ENCODE measurements around the gene HHAT. TPM values are rescaled to one million over a fixed set of nuclear protein-coding genes. Genes with fewer than 3 reads are reported as not detected.

Gene HHAT
- total and polyA plus RNA-seq, 9 of the 15 experiments (the other 6 are each of a cell fraction or from before 2014, with no cell fraction given), result 0.07 to 0.16 (median 0.13) TPM; not detected in 1

DNA sequence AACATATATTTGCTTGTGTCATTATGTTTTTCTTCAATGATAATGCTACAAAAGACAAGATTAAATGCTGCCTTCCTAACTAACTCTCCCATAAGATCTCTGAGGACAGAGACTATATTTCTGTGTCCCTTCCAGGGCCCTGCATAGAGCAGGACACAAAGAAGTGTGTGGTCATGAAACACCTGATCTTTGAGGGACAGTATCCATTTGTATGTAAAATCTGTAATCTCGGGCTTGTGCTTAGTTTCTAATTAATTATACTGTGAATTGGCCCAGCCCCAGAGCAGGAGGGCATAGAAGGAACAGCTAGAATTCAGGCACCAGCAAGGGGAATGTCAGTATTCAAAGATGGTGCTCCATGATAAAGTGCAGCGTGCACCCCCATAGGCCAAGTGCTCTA lies 374.9 kb downstream of the HHAT start:
- in situ Hi-C loops (cut with MboI) (no loop called here), intact Hi-C loops (cut with micrococcal nuclease) (no loop called here)
- 2% methylated on average over 2 of the region's 2 CpGs for WGBS (ENCODE audit: insufficient coverage, low coverage, missing lambda C conversion rate)
- ATAC-seq, result no peak
- H3K4me1 ChIP-seq (replicated peaks in 1 of 2; ENCODE audit: control insufficient read depth in 2 of 2, insufficient read depth in 2 of 2, low read length in 2 of 2), result no peaks in the 10 kb centered on the region
- TF ChIP-seq, protein P1, sequence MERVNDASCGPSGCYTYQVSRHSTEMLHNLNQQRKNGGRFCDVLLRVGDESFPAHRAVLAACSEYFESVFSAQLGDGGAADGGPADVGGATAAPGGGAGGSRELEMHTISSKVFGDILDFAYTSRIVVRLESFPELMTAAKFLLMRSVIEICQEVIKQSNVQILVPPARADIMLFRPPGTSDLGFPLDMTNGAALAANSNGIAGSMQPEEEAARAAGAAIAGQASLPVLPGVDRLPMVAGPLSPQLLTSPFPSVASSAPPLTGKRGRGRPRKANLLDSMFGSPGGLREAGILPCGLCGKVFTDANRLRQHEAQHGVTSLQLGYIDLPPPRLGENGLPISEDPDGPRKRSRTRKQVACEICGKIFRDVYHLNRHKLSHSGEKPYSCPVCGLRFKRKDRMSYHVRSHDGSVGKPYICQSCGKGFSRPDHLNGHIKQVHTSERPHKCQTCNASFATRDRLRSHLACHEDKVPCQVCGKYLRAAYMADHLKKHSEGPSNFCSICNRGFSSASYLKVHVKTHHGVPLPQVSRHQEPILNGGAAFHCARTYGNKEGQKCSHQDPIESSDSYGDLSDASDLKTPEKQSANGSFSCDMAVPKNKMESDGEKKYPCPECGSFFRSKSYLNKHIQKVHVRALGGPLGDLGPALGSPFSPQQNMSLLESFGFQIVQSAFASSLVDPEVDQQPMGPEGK (CRISPR knock-in tag; IDR thresholded peaks at IDR 0.05; ENCODE audit: borderline replicate concordance), result no peak
- TF ChIP-seq CHD4 (IDR thresholded peaks at IDR 0.05; ENCODE audit: insufficient read depth, insufficient replicate concordance, low read depth, low read length, poor library complexity, severe bottlenecking) (no peak), MEF2D (tag; conservative IDR thresholded peaks at IDR 0.05; ENCODE audit: low read depth) (no peak), RFX1 (IDR thresholded peaks at IDR 0.05) (no peak), ZBTB7A (IDR thresholded peaks at IDR 0.05; ENCODE audit: borderline replicate concordance, control insufficient read depth, low read depth, low read length) (no peak), CREB1 (IDR thresholded peaks at IDR 0.05) (no peak), CREB1 (CRISPR knock-in tag; IDR thresholded peaks at IDR 0.05) (no peak), BDP1 (IDR thresholded peaks at IDR 0.05; ENCODE audit: insufficient read depth, insufficient read length) (no peak), ZNF76 (CRISPR knock-in tag; IDR thresholded peaks at IDR 0.05; ENCODE audit: borderline replicate concordance) (no peak), SRF (CRISPR knock-in tag; IDR thresholded peaks at IDR 0.05) (no peak), ZC3H4 (CRISPR knock-in tag; IDR thresholded peaks at IDR 0.05; ENCODE audit: borderline replicate concordance) (no peak)
- no peaks in the 10 kb centered on the region for H3K9me3 ChIP-seq (replicated peaks; ENCODE audit: control insufficient read depth, insufficient read depth, low read depth, low read length)
- H4K20me1 ChIP-seq (replicated peaks; ENCODE audit: control insufficient read depth, insufficient read depth, low read length), result no peaks in the 10 kb centered on the region
- no TSS peak for BruUV-seq (replicated peaks)
- H3K9ac ChIP-seq (ENCODE audit: insufficient read depth in 1 of 2, low read depth in 2 of 2, low read length in 2 of 2), result no peak overlapping the region
- H3K9me1 ChIP-seq (ENCODE audit: control insufficient read depth, insufficient read depth, low read length), result no peaks in the 10 kb centered on the region
- DNase-seq (ENCODE audit: extremely low read depth in 1 of 4, low spot score in 3 of 4), result no peak
- no peak overlapping the region for H2AFZ ChIP-seq (ENCODE audit: low read depth, low read length)
- H3K4me2 ChIP-seq (ENCODE audit: insufficient read depth, low read length), result no peak overlapping the region
- no peaks in the 10 kb centered on the region for H3K36me3 ChIP-seq (ENCODE audit: control insufficient read depth, insufficient read depth, low read length)
- H3K4me3 ChIP-seq, result no peak overlapping the region
- H3K79me2 ChIP-seq (ENCODE audit: control insufficient read depth, insufficient read depth, low read length), result no peaks in the 10 kb centered on the region
- H3K27ac ChIP-seq (ENCODE audit: extremely low read depth, low read depth, low read length), result no peak overlapping the region
- CTCF ChIA-PET (ENCODE audit: low intra/inter-chr PET ratio), result no interaction called here
- FAIRE-seq, result no peak
- H3K27me3 ChIP-seq (ENCODE audit: control insufficient read depth in 2 of 2, insufficient read depth in 2 of 2, low read length in 2 of 2), result peaks cover 0 to under 1% of the 10 kb centered on the region in 2 experiments; a peak in 3 of 5 replicates
- POLR2A ChIA-PET, result no interaction called here
